GM13977 (cell line): ENCODE results near the gene COL6A2.

Experiments
- DNase-seq: peaks from one replicate; pipeline ENCODE4 v3.0.0; 2012; ENCODE audit warnings: low spot score
- CTCF ChIP-seq: IDR thresholded peaks from 2 replicates; pipeline ENCODE4 v1.5.1; 2012; ENCODE audit warnings: mild to moderate bottlenecking, control low read depth; ENCODE audit not compliant: insufficient read depth; ENCODE audit errors: extremely low read depth, missing control alignments
- in situ Hi-C: fragments of 300-500 bp; cut with MboI; formaldehyde crosslinking; loops from one replicate; pipeline ENCODE4 v1.12.0; 2022; ENCODE audit warnings: low sequenced_read_pairs, low pct_unique_long_range_greater_than_20kb, mixed read lengths, inconsistent platforms; ENCODE audit not compliant: unreplicated experiment

The COL6A2 gene

GRCh38 chr21:46061518-46061917 lies 36.4 kb upstream of the COL6A2 start:
- in situ Hi-C loops = no loop called here
- no peak for DNase-seq
- no peak for TF ChIP-seq CTCF

DNA sequence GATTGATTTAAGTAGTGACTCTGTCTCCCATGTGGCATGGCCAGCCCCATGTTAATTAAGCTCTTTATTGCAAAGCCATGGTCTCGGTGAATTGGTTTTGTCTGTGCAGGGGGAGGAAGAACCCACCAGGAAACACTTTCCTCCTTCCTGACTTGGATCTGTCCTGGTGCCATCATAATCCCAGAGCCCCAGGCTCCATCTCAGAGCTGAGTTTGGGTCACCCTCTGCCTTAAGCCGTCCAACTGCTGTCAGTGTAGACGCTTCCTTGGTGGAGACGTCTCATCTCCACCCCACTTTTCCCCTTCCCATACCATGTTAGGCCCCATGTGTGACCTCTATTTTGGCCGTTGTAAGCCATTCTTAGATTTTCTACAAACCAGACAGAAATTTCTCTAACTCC lies 36.0 kb upstream of the COL6A2 start:
- in situ Hi-C loops = no loop called here
- no peak for TF ChIP-seq CTCF

DNA sequence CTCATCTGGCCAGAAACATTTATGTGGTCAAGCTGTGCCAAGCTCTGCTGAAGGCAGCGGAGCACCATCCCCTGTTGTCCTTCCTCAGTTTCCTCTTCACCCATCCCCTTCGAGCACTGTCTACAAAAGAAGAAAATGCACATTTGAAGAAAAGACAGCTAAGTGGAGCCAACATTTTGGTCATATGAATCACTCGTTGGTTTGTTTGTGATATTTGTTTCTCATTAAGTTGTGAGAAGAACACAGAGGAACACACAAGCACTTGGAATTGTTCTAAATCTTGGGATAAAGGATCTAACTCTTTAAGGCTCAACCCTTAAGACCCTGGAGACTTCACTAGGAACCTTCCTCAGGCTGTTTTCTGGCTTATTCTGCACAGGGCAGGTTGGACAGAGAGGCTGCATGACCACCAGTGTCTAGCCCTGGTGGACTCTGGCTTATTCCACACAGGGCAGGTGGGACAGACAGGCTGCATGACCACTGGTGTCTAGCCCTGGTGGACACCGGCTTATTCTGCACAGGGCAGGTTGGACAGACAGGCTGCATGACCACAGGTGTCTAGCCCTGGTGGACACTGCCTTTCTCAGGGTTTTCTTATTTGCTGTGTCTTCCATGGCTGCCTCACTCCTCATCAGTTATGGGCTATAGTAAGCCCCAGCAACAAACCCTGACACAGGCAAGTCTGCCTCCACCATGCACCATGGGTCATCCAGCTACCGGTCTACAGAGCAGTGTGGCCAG lies 35.3 kb upstream of the COL6A2 start:
- DNase-seq = no peak
- no peak for TF ChIP-seq CTCF
- in situ Hi-C loops = no loop called here

More for the DNA sequence above, 36.0 kb upstream of the COL6A2 start:
- no peak for DNase-seq

DNA sequence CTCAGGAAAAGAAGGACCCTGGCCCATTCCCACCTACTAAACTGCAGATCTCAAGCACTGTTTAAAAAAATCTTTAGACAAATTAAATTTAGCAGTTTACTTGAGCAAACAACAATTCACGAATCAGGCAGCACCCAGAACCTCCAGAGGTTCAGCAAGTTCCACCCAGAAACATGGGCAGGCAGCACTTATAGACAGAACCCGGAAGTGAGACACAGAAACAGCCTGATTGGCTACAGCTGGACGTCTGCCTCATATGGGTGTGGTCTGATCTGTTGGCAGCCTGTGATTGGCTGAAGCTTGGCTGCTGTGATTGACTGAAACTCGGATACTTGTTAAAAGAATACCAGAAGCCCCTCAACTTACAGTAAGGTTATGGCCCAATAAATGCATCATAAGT lies 34.7 kb upstream of the COL6A2 start:
- in situ Hi-C loops = no loop called here
- DNase-seq = no peak
- TF ChIP-seq CTCF = no peak

GRCh38 chr21:46063734-46064680 lies 33.9 kb upstream of the COL6A2 start:
- no peak for DNase-seq

DNA sequence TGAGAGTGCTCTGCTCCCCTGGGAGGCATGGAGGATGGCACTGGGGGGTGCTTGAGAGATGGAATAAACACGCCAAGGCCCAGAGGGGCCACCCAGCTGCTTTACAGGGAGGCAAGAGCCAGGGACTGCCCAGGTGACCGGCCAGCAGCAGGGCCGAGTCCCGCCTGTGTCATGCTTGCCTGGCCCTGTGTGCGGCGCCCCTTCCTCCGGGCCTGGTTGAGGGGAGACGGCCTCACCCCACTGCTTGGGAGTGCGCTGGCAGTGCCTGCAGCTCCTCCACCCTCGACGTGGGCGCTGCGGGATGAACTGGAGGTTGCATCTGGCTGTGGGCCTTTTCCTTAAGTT lies 33.1 kb upstream of the COL6A2 start:
- in situ Hi-C loops = no loop called here
- TF ChIP-seq CTCF = no peak
- no peak for DNase-seq

More at GRCh38 chr21:46063734-46064680, 33.9 kb upstream of the COL6A2 start:
- in situ Hi-C loops = no loop called here
- TF ChIP-seq CTCF = no peak
